Measurements from ENCODE around the gene S100A8.

GRCh38 chr1:153431427-153431826, 40.6 kb upstream of the S100A8 start:
- TF ChIP-seq CTCF (IDR thresholded peaks at IDR 0.05) (no peak), EZH2phosphoT487 (IDR thresholded peaks at IDR 0.05) (no peak)
